DMS53 treated with DMSO at 0.1 percent for 48 hours (cell line): ENCODE data around the gene POLQ.
"Not testable (repeated sequence)": the region's sequence is repeated elsewhere in the genome, so short reads cannot be mapped to it uniquely, and the experiment has no call there.

Experiments
- DNase-seq: peaks from one replicate; lab custom pipeline; 2025; ENCODE audit not compliant: unreplicated experiment; lab: John Stamatoyannopoulos, UW

The POLQ gene

DNA sequence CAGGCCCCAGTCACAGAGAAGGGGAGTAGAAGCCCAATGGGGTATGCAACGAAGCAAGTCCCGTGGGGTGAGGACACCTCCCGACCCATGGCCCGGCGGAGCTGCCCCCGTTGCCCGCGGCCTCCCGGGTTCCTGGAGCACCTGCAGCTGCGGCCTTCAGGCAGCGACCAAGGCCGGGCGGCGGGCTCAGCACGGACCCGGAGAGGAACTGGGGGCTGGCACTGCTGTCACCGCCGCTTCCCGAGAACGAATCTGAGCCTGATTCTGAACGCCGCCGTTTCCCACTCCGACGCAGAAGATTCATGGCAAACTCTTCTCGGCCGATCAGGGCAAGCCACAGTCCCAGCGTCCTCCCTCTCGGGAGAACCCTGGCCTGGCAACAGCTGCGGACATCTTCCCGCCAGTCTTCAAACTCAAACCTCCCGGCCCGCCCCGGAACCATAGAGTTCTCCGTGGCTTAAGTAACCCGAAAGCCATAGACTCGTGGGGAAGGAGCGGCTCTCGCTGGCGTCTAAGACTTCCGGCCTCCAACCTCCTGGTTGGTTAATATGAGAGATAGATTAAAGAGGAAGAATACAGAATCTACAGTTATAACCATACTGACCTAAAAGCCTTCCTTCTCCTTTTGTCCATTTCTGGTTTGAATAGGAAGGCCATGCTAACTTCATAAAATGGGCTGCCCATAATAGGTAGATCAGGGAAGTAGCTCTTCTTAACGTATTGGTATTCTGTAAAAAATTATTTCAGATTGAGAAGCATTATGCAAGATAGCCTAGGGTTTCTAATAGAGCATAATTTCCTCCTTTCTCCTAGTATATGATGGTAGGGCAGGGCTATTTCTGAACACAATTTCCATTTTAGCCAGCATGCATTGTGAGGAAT, at the start of gene POLQ:
TSS of gene POLQ (minus strand) at position 415 of the 882 bp plus-strand sequence. CDS start at position 304, 111 bp downstream.
- peak; percentile 68 for DNase-seq

DNA sequence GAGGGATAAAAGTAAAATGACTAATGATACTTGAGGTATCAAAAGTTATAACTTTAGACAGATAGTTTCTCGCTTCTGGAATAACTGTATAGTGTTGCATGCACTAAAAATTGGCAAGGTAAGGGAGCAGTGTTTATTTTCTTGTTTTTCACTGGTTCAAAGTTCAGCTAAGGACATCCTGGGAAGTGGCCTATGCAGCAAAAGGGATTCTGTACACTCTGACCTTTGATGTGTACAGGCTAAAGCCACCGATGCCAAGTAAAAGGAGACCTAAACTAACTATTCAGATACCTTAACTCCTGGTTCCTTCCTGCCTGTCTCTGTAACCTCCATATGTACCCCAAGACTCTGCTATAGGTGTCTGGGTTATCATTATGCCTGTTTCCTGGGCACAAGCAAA, 49.1 kb upstream of the POLQ start:
- no peak for DNase-seq

DNA sequence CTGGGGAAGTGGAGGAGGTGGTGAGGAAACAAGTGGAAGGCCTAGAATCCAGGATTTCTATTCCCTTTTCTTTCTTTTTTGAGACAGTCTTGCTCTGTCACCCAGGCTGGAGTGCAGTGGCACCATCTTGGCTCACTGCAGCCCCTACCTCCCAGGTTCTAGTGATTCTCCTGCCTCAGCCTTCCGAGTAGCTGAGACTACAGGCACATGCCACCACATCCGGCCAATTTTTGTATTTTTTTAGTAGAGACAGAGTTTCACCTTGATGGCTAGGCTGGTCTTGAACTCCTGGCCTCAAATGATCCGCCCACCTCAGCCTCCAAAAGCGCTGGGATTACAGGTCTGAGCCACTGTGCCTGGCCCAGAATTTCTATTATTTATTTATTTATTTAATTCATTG, 48.0 kb upstream of the POLQ start:
- not testable (repeated sequence) for DNase-seq

DNA sequence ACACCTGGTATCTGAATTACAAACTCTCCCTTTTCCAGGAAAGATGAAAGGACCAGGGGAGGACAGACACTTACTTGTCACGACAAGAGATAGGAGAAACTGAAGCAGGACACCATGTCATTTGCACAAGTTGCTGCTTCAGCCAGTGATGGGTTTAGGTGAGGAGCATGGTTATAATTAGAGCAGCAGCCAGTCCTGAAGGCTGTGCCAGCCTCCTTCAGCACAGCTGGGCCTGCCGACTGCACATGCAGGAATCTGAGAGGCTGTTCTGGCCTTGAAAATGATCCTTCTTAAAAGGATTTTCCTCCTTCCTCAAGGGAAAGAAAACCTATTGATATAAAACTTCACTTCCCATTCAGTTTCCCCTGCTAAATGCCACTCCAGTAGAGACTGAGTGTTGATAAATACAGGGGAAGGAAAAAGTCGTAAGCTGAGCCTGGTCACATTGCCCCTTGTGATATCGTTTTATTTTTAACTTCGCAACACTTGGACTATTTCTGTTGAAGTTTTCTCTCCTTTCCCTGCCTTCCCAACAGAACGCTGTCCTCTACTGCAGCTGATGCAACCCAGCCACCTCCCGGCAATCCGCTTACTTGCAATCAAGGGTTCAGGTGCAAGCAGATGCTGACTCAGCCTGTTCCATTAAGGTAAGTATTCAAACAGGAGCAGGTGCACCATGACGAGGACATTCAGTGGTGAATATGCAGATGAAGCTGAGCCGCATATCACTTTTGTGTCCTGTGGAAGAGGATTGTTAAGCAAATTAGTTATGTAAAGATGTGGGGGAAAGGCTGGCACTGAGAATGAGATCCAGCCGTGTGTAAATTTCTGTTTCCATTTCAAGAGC, 47.3 kb upstream of the POLQ start, which contains the start of gene FBXO40:
TSS of gene FBXO40 (plus strand) at position 524 of the 847 bp plus-strand sequence. CDS start 27,197 bp downstream, outside the sequence.
- peak; percentile 58 for DNase-seq

DNA sequence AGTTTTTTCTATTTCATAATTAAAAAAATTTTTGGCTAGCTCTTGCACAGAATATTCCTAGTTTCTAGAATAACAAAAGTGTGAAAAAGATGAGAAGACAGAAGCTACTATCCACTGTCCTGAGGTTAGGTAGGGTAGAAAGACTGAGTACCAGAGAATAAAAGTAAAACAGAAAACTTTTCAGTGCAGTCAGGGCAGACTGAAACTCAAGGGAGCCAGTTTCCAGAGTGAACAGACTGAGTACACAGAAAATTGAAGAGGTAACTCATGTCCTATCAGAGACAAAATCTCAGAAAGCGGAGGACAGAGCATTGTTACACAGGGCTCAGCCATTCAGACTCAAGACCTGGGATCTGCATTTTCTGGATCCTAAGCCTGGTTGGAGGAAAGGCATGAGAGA, 38.6 kb upstream of the POLQ start:
- DNase-seq: no peak

DNA sequence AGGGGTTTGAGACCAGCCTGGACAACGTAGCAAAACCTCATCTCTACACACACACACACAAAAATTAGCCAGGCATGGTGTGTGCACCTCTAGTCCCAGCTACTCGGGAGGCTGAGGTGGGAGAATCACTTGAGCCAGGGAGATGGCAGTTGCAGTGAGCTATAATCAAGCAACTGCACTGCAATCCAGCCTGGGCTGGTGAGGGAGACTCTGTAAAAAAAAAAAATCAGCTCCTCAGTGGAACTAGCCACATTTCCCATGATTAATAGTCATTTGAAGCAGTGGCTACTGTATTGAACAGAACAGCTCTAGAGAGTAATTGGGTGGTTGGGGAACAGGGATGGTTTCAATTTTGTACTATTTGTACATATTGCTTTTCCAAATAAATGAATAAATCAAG, 35.9 kb upstream of the POLQ start:
- no peak for DNase-seq

DNA sequence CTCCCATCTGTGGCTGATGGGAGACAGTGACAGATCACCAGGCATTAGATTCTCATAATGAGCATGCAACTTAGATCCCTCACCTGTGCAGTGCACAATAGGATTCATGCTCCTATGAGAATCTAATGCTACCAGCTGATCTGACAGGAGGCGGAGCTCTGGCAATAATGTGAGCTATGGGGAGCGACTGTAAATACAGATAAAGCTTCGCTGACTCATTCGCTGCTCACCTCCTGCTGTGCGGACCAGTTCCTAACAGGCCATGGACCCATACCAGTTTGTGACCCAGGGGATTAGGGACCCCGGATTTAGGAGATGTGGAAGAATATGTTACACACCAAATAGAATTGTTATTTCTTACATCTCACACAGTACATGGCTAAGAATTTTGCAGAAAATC, 28.7 kb upstream of the POLQ start:
- peak; percentile 75 for DNase-seq

DNA sequence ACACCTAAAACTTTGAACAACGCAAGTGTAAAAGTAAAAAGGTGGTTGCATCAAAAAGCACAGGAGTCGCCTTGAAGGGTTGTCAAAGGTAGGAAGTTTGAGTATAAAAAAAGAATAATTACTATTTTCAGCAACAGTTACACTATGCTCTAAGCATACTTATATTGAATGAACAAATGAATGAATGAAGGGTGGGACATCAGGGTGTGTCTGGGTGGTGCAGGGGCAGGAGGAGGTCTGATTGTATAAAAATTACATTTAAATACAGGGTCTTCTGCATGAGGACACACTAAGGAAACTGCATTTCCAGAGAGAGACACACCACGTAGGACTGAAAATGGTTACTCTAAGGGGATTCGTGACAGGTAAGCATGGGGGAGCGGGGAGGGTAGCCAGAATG, 21.9 kb upstream of the POLQ start, which contains the start of gene ARGFX:
TSS of gene ARGFX (plus strand) at position 301 of the 400 bp plus-strand sequence. CDS start 2,765 bp downstream, outside the sequence.
- DNase-seq: no peak

DNA sequence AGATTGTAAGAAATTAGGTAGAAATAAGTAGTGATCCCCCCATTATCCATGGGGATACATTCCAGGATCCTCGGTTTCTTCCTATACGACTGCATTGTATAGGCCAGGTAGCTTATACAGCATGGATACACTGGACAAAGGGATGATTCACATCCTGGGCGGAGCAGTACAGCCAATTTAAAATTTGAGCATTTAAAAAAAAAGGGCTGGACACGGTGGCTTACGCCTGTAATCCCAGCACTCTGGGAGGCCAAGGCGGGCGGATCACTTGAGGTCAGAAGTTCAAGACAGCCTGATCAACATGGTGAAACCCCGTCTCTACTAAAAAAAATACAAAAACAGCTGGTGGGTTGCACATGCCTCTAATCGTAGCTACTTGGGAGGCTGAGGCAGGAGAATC, 21.0 kb upstream of the POLQ start:
- no peak for DNase-seq

DNA sequence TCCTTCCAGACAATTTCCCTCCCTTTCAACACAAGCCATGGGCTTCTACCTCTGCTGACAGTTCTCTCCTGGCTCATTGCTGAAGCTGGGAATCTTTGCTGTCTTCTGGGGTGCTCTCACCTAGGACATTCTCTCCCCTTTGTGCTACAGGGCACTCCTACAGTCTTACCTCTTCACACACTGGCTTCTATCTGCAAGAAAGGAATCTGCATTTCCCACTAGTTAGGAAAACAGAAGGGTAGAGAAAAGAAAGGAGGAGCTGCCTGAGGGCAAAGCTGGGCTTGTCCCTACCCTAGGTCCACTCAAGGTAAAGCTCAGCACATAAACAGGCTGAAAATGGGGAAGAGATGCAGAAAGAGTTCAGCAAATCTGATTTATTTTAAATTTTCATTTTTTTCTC, 16.4 kb upstream of the POLQ start:
- no peak for DNase-seq

DNA sequence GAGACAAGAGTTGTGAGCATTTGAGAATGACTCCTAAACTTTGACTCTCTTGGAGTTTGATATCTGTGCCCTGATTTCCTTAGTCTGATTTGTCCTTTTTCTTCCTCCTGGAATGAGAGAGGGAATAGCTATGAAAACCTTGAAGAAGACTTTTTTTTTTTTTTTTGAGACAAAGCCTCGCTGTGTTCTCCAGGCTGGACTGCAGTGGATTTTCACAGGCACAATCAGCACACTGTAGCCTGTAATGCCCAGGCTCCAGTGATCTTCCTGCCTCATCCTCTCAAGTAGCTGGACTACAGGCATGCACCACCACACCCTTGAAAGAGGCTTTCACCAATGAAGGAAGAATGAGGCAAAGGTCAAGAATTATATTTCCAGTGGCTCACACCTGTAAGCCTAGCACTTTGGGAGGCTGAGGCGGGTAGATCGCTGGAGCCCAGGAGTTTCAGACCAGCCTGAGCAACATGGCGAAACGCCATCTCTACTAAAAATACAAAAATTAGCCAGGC, 11.7 kb upstream of the POLQ start:
- DNase-seq: no peak

DNA sequence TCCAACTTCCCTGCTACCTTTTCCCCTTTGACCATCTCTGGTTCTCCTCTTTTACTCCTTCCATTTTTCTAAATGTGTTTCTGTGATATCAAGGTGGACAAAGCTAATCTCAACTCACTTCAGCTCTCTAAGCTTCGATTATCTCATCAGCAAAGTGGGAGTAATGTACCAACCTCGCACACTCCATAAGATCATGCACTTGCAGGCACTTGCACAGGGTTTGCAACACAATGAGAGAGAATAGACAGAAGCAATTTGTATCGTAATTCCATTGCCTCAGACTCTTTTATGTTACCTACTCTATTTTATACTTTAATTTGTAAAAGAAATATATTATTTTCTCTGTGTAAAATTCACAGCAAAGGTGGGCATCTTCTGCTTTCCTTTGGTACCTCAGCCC, 7.0 kb upstream of the POLQ start:
- DNase-seq: no peak

DNA sequence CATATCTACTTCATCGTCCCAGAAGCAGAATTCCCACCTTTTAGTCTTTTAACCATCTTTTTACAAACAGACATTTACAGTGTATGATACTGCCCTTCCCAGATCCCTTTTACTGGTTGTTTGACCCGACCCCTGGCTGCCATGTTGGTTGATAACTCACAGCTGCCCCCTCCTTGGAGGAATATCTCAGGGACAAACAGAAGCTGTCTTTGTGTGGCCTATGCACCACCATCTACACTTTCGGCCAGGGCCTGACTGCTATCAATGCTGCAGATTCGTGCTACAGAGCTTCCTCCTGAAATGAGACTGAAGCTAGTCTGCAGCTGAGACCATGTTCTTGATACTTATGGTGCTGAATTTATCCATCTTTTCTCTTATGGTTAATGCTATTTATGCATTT, 6.6 kb upstream of the POLQ start:
- DNase-seq: no peak

DNA sequence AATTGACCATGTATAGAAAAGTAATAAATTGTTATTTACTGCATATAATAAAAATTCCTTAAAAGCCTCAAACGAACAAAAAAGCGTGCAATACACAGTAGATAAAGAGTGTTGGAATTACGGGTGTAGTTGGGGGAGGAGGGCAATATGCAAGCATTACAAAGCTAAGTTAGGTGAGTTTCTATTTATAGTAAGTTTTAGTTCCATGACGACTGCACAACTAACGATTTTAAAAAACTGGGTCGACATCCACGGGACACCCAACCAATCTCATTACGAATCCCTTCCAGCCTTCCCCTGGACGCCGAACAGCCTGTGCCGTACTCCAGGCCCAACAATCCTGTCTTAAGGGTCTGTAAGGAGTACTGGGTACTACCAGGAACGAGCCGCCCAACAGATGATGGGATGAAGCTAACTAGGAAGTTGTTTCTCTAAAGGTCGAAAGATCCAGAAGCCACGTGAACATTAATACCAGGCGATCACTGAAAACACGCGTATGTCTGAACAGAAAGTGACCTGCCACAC, 677 bp downstream of the POLQ start:
- no peak for DNase-seq

DNA sequence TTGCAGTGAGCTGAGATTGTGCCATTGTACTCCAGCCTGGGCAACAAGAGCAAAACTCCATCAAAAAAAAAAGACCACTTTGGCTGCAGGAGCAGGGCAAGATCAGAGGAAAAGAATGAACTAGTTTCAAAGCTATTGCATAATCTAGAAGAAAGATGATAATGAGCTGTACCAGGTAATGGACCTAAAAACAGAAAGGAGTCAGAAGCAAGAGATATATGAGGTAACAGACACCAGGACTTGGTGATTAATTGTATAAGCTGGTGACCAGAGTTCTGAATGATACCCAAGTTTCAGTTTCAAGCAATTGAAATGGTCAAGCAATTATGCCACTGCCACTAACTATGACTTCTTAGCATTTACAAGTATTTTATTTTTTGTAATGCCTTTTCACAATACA, 2.9 kb downstream of the POLQ start:
- no peak for DNase-seq

DNA sequence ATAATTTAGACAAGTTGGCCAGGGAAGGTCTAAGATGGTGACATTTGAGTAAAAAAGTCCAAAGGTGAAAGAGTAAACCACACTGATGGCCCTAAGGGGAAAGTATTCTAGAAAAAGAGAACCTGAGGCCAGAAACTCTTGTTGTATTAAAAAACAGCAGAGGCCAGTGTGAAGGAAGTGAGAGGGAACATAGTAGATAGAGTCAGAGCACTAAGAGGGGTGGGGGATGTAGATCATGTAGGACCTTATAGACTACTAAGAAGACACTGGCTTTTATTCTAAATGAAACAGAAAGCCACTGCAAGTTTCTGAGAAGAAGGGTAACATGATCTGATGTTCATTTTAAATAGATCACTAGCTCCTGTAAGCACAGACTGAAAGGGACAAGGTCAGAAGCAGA, 14.5 kb downstream of the POLQ start:
- no peak for DNase-seq

DNA sequence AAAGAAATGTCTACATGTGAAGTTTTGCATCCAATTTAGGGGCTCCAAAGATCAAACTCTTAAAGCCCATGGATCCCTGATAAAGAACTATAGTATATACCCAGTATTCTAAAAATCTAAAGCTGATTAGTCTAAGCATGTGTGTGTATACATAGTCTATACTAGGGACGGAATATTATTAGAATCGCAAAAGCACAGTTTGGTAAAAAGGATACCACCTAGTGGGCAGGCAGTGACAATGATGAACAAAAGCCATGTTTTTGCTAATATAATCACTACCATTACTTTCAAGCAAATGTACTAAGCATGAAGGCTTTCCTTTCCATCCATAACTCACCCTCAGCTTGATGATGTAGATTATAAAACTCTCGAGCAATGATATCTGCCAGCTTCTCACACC, 16.5 kb downstream of the POLQ start:
- no peak for DNase-seq

DNA sequence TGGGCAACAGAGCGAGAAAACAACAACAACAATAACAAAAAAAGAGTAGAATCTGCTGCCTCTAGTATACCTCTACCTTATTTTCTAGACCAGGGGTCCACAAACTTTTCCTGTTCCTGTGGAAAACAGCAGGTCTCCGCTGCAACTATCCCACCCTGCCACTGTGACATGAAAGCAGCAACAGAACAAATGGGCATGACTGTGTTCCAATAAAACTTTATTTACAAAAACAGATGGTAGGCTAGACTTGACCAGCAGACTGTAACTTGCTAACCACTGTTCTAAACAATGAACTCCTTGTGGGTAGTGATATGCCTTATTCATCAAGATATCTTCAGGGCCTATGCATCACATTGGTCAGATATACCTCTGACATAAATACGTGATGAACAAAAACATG, 25.3 kb downstream of the POLQ start:
- DNase-seq: no peak

DNA sequence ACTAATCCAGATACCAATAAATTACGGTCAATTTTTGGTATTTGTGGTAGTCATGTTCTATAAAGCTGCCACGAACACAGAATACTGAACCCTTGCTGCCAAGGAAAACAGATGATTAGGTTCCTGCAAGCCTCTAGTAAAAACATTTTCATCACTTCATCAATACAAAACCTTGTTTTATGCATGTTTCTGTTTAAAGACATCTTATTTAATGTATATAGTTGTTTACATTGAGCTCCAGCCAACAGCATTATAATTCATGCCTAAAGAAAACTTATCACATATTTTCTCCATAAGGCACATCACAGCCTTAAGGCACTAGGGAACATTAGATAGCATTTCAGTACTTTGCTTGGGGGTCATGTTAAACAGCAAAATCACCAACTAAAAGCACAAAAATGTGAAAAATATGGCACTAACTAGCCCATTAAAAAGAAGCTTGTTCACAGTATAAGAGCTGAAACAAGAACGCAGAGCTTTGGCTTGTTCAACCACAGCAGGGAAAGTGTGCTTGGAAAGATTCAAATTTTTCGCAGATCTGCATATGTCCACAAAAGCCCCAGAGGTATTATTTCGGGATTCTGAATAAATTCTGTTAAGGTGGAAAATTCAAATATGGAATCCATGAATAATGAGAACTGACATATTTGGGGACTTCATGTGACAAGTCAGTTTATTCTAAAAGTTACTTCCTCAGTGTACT, 27.7 kb downstream of the POLQ start:
- DNase-seq: no peak

DNA sequence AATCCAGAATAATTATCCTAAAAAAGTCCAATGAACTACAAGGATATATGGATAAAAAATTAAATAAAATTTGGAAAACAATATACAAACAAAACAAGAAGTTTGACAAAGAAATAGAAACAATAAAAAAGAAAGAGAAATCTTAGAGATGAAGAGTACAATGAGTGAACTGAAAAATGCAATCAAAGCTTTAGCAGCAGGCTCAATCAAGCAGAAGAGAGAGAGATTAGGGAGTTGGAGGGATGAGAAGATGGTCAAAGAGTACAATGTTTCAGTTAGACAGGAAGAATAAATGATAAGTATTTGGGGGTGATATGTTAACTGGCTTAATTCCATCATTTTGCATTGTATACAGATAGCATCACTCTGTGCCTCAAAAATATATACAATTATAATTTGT, 29.9 kb downstream of the POLQ start:
- no peak for DNase-seq

DNA sequence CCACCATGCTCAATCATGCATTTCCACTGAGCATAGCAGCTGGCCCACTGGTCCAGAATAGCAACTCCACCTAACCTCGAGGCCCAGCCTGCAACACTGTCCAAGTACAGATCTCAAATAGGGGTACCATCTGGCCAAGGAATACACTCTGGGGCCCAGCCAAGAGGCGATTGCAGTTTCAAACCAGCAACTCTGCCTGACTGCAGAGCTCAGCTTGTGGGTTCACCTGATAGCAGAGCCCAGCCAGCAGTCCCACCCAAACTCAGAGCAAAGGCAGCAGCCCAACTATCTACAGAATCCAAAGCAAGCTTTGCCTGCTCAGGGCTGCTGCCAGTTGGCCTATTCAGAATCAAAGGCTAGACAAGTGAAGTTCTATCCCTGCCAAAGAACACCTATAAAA, 30.5 kb downstream of the POLQ start:
- DNase-seq: no peak
